Tibial nerve (tissue), 4 donors: ENCODE data around the gene ZNF232.

Experiments
- CTCF ChIP-seq, 5 experiments: fragments of 200-600 bp in 3 of 5; fragments of 450-650 bp in 2 of 5; sonication (generic) in 3 of 5; IDR thresholded peaks; one replicate each; pipeline ENCODE4 v1.5.1; 2016 to 2019; ENCODE audit warnings: antibody characterized with exemption in 5 of 5, mild to moderate bottlenecking in 3 of 5, moderate library complexity in 2 of 5
- EP300 ChIP-seq, 2 donors: sonication (generic); formaldehyde crosslinking; IDR thresholded peaks; one replicate each; pipeline ENCODE4 v1.6.1; 2017; ENCODE audit warnings: antibody characterized with exemption in 2 of 2, mild to moderate bottlenecking in 1 of 2
- POLR2A ChIP-seq, 2 donors: fragments of 450-650 bp; IDR thresholded peaks; one replicate each; pipeline ENCODE4 v1.6.1; 2017; ENCODE audit warnings: antibody characterized with exemption in 2 of 2, mild to moderate bottlenecking in 2 of 2, moderate library complexity in 2 of 2

DNA sequence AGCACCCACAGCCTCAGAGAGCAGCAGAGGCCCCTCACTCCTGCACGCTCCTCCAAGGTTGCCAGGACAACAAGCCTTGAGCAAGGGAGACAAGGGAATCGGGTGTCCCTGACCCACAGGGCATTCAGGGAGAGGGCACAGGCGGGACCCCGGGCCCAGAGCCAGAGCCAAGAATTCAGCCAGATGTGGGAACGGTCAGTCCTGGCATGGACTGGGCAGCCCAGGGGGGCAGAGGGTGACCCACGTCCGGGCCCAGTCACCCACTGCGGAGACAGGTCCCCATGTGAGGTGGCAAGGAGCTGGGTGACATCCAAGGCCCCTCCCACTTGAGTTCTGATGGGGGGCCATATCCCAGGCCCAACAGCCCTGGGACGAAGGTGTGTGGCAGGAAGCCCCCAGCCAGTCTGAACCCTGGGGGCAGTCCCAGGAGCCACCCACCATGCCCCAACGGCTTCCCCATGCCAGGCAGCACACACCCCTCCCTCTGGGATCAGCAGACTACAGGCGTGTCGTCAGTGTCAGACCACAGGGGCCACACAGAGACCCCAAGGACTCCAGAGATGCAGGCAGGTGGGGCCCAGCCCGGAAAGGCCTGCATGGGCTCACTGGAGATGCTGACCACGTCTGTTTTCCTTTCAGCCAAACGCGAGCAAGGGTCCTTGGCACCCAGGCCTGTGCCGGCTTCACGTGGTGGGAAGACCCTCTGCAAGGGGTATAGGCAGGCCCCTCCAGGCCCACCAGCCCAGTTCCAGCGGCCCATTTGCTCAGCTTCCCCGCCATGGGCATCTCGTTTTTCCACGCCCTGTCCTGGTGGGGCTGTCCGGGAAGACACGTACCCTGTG, 27.2 kb upstream of the ZNF232 start:
- TF ChIP-seq CTCF (IDR thresholded peaks at IDR 0.05) (no peak), POLR2A (IDR thresholded peaks at IDR 0.05) (no peak), EP300 (IDR thresholded peaks at IDR 0.05) (no peak)
